GM21717 (cell line): Measurements from ENCODE around the gene SMG9.

Source experiments
- ATAC-seq: cut with Tn5 transposase; IDR thresholded peaks from one replicate; pipeline ENCODE4 v1.9.1; 2021; ENCODE audit warnings: mild to moderate bottlenecking, moderate library complexity; ENCODE audit not compliant: unreplicated experiment

SMG9 gene

DNA sequence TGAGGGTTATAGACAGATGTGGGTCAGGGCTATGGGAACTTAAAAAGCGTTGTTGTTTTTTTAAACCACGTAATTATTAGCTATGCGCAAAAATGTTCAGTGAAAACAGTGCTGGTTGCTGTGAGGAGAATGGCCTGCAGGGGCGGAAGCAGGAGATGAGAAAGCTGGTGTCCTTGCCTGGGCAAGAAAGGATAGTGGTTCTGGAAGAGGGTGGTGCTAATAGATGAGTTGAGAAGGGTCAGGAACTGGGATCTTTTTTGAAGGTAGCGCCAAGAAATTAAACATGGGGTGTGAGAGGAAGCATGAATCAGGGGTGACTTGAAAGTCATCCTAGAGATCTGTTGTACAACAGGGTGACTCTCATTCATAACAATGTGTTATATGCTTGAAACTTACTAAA lies 4.8 kb upstream of the SMG9 start:
- no peak for ATAC-seq

DNA sequence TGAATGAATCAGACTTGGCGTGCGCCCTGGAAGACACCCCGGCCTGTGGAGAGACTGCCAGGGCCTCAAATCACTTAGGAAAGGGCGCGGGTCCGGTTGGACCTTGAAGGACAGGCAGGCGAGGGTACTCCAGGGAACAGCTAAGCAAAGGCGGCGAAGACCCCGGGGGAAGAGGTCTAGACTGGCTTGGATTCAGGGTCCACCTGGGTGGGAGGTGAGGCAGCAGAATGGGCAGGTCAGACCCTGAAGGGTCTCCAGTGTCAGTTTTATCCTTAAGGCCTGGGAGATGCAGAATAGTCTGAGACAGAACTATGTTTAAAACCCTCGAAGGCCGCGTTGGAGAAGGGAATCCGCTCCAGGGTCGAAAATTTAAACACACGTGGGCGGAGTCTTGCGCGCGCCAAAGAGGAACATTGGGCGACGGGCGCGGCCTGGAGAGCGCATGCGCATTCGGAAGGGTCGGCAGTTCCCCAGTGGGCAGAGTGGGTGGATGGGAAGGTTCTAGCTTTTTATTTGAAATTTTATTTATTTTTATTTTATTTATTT lies 567 bp upstream of the SMG9 start:
- peak; percentile 23 for ATAC-seq

DNA sequence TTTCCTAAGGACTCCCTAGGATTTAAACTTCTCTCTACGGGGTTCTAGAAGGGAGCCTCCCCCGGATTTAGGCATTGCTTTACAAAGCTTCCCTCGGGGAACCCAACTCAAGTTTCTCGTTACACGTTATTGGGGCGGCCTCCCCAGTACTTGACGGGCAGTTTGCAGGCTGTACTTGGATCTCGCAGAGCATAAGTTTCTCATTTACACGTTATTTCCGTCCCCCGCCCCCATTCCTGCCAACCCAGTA lies 584 bp downstream of the SMG9 start:
- no peak for ATAC-seq

DNA sequence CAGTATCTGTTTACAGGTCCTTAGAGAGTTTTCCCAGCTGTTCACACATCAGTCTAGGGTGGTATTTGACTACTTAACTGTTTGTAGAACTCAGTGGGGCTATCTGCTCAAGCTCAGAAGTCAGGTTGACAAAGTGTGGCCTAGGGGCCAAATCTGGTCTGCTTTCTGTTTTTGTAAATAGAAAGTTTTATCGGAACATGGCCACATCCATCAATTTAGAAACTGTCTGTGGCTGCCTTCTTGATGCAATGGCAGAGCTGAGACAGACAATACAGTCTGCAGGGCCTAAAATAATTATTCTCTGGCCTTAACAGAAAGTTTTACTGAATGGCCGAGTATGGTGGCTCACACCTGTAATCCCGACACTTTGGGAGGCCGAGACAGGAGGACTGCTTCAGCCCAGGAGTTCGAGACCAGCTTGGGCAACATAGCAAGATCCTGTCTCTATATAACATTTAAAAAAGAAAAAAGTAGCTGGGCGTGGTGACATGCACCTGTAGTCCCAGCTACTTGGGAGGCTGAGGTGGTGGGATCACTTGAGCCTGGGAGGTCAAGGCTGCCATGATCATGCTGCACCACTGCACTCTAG lies 2.4 kb downstream of the SMG9 start:
- ATAC-seq: no peak

DNA sequence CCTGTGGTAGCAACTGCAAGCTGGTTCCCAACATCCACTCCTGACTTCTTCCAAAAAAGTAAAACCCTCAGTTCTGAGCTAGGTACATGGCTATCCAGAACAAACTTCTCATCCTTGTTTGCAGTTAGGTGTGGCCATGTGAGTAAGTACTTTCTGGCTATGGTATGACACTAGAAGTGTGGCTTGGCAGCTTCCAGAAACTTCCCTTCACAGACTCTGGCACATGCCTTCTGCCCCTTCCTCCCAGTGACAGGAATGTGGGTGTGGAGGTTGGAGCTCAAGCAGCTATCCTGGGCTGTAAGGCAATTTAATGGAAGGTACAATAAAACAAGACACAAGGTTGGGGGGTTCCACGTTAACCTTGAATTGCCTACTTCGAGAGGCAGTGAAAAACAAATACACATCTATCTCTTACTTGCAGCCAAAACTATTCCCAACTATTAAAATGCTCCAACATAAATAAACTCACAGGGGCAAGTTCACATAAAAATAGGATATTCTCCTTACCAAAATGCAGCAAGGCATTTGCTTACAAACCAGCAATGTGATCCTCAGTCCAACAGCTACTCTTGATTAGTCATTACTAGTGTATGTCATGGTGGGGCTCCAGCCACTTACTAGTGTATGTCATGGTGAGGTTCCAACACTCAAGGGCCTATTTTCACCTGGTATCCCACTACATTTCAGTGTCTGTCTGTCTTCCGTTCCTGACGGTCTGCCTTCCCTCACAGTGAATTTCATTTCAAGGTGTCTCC lies 3.1 kb downstream of the SMG9 start:
- ATAC-seq: no peak

DNA sequence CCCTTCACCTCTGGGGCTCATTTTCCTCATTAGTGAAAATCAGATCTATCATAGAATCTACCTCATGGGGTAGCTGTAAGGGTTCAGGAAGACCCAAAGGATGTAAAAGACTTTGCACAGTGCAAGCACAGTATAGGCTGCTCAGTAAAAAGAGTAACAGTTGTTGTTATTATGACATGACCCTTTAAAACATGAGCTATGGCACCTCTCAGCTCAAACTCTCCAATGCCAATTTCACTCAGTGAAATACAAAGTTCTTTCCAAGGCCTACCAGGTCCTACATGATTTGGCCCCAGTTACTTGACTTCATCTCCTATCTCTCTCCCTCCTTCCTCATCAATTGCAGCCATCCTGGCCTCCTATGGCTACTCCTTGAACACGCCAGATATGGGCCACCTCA lies 4.9 kb downstream of the SMG9 start:
- ATAC-seq: no peak

DNA sequence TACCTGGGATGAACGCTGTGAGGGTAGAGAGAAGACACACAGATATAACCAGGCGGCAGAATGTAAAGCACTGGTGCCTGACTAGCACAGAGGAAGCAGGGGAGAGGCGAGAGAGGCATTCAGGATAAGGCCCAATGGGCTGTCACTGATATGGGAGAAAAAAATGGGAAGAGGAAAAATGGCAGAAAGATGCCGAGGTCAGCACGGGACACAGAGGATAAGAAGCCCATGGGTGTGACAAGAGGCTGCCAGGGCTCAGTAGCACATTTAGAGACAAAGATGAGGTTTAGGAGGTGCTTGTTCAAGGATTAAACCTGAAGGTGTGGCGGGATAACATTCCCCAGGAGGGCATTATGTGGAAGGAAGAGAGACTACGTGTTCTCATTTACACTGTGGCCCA lies 5.6 kb downstream of the SMG9 start:
- ATAC-seq: no peak

DNA sequence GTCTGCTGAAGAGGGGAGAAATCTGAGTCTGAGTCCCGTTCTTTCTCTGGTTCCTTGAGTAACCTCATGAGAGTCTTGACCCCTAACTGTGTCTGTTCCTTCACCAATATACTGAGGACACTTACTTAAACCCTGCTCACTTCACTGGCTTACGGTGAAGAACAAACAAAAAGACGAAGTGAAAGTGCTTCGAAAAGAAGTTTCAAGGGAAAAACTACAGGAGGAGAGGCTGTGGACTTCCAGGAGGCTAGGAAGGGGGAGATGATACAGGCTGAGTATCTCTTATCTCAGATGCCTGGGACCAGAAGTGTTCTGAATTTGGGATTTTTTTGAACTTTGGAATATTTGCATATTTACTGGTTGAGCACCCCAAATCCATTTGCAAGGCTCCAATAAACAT lies 6.1 kb downstream of the SMG9 start:
- no peak for ATAC-seq

DNA sequence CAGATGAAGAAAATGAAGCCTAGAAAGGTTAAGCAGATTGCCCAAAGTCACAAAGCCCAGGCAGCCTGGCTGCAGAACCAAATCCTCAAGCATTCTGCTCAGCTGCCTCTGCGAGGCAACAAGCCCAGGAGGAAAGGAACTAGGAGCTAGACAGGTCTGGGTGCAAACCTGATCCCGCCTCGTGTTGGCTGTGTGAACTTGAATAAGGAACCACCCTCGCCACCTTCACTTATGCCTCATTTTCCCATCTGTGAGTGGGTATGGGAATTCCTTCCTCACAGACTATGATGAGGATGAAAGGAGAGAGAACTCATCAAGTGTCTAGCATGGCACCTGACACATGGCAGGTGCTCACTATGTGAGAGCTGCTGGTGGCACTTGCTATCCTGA lies 6.6 kb downstream of the SMG9 start:
- ATAC-seq: no peak

DNA sequence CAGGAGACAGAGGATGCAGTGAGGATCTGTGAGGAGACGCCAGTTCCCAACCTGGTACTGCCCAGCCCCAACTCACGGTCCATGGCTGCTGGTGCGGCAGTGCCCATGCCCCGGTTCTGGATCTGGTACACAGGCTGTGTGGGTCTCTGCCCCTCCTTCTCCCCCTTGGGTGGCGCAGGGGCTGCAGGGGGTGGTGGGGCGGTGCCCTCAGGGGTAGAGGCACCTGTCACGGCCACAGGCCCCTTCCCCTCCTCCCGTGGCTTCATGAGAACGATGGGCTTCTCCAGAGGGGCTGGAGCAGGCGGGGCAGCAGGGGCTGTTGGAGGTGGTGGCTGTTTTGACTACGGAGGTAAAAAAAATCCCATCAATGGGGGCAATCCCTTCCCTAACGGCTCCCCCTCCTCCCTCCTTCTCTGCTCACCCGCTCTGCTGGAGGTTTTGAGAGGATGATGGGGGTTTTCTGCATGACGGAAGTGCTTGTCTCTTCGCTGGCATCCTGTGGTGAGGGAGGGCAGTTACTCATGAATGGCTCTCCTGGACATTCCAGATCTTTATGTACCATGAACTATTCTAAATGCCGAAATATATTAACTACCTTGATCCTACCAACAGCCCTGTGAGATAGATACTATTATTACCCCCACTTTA lies 7.1 kb downstream of the SMG9 start:
- no peak for ATAC-seq

DNA sequence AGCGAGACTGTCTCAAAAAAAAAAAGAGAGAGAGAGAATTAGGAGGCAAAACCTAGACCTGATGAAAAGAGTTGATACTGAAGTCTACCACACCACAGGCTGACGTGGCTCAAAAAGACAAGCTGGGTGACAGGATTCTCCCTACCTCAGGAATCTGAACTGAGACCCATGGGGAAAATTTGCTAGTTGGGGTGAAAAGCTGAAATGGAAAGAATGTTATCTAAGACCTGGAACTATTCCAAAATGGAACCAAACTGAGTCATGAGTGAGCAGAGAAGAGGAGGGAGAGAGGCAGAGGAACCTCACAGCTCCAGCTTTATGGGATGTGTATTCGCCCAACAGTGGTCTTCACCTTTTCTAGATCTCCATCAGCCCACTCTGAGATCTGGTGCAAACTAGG lies 11.7 kb downstream of the SMG9 start:
- no peak for ATAC-seq

DNA sequence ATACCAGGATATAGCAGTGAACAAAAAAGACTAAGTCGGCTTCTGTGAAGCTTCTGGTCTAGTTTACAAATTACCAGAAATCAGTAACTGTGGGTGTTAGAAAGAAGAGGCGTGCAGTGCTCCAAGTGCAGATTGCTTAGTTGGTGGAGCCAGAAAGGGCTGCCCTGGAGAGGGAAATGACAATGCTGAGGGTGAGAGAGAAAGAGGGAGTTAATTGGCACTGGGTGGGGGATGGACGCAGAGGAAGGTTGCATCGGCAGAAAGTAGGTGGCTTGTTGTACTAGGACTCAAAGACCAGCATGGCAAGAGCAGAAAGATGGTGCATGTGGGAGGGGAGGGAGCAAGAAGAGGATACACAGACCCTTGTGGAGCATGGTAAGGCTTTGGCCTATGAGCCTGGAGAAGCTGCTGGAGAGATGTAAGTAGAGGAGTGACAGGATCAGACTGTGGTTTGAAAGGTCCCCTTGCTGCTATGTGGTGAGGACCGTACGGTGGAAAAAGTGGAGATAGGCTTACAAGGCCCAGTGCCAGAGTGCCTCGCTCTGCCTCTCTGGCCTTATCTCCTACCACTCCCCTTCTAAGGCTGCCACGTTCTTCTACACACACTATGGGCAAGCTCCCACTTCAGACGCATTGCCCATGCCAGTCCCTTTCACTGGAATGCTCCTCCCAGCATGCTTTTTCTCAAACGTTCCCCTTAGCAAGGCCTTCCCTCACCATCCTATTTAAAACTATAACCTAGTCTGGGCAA lies 13.5 kb downstream of the SMG9 start:
- no peak for ATAC-seq

DNA sequence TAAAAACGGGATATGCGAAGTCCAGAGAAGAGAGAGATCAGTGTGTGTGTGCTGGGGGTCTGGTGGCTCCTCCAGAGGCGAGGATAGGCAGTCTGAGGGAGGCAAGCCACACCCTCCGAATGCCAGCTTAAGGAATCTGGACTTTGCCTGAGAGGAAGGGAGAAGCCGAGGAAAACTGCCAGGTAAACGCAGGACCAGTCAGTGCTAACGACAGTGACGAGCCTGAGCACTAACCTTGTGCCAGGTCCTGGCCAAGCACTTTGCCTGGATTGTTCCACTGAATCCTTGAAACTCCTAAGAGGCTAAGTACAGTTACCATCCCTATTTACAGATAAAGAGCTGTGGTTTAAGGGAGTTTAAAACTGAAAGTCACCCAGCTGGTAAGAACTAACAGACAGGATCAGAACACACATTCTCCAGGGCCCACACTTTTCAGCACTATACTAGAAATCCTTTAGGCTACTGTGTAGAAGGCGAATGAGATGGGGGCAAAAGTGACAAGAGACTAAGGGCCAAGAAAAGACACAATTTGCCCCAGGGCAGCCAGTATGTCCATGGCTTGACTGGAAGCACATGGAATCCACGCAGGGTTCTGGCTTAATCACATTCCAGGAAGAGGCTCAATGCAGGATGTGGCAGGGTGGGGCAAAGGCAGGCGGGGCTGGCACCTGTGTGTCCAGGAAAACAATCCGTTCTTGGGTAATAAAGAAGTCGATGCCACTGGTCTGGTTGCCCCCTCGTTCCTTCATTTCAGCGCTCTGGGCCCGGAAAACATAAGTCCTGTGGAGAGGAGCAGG lies 15.1 kb downstream of the SMG9 start:
- no peak for ATAC-seq

DNA sequence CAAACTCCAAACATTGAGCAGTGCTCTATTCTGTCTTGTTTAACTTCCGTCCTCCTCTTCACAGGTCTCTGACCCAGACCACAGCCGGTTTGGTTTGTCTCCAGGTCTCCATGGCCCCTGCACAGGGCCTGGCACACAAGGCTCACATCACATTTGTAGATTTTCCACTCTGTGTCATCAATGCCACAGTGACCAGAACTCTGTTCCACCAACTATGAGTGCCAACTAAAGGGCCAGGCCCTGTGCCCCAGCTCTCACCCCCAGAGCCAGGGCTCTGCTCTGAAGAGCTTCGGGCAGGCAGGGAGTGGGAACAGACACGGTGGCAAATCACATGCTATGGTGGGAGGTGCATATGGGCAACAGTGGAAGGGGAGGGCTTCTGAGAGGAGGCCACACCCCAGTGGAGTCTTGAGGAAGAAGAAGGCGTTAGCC lies 16.0 kb downstream of the SMG9 start:
- ATAC-seq: no peak

DNA sequence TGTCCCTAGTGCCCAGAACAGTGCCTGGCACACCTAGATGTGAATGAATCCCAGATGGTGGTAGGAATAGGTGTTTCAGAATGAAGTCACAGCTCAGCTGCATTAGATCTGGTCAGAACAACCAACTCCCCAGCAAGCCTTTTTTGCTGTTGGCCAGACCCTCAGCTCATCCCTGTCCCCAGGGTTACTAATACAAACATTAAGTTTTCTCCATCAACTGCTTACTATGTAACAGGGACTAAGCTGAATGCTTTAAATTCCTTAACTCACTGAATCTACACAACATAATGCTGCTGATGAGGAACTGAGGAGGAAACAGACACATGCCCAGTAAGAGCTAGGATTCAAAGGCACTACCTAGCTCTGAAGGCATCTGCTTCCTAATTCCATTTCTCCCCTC lies 18.8 kb downstream of the SMG9 start:
- no peak for ATAC-seq

DNA sequence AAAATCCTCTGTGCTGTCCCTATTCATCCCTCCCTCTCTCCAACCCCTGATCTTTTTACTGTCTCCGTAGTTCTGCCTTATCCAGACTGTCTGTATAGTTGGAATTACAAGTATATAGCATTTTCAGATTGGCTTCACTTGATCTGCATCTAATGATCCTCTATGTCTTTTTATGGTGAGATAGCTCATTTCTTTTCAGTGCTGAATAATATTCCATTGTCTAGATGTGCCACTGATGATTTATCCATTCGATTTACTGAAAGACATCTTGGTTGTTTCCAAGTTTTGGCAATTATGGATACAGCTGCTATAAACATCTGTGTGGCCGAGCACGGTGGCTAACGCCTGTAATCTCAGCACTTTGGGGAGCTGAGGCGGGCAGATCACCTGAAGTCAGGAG lies 19.7 kb downstream of the SMG9 start:
- no peak for ATAC-seq

DNA sequence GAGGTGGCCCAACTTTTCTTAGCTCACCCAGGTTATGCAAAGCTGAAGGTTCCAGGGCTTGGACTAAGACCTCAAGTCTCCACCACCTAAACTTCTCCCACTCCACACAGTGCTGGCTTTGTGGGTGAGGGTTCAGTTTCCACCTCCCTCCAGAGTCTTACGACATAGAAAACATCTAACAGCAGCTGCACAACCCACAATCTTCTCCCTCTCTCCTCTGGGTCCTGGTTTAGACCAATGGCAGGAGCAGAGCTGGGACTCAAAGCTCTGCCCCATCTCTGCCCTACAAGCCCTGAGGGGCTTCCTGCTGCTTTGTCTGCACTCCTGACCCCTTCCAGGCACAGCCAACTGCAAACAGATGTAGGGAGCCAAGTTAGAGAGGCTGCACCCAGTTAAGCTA lies 22.9 kb downstream of the SMG9 start:
- ATAC-seq: no peak

DNA sequence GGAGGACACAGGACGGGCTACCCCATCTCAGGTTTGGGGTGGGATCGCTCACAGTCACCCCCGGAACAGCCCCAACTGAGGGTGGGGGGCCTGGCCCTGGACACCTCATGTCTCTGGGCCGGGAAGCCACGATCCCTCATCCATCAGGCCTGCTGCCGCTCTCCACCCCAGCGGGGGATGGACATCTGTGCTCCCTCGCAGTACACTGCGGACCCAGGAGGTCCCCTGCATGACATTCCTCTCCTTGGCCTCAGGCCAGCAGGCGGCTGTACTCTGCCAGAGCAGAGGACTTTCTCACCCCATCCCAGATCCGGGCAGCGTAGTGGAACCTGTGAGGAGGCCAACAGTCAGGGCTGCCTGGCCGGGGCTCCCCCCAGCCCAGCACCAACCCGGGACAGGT lies 23.4 kb downstream of the SMG9 start:
- ATAC-seq: no peak

DNA sequence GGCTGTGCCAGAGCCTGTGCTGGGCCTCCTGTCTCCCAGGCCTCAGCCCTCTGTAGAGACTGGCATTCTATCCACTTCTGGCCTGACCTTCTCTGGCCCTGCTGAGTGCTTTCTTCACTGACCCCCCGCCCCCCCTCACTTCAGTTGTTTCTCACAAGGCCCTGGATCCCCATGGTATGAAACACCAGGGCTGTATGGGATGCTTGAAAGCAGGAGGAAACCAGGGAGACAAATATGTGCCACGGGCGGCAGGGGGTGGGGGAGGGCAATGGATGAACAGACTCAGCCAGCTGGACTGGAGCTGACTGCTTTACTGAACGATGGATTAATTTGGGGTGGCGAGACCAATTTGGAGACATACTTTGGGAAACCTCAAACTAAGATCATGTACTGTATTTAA lies 24.8 kb downstream of the SMG9 start:
- no peak for ATAC-seq

DNA sequence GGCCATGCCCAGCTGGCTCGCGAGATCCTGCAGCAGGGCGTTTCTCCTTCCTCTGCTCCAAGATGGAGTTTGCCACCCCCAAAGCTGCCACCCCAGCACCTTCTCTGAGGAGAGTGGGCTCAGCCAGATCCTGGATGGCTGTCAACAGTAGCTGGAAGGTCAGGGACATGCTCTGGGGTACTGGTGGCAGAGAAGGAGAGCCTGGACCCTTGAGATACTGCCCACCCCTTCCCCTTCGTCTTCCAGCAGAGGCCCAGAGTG lies 27.2 kb downstream of the SMG9 start:
- no peak for ATAC-seq
